GM06990 (cell line): ENCODE measurements around the gene AUNIP.
A peak's percentile ranks its signal among the peaks of the same experiment; 100 is the strongest.

Experiments used
- DNase-seq: peaks from one replicate; pipeline ENCODE4 v3.0.0-alpha.2; 2011; ENCODE audit not compliant: insufficient read length; ENCODE audit errors: extremely low read depth
- H3K27me3 ChIP-seq: replicated peaks from 2 replicates; pipeline ENCODE4 v1.6.0; 2011; ENCODE audit warnings: low read length; ENCODE audit not compliant: control insufficient read depth, insufficient read depth
- H3K36me3 ChIP-seq: 2 replicates; pipeline ENCODE4 v1.5.1; 2011; ENCODE audit warnings: low read length; ENCODE audit not compliant: control insufficient read depth, insufficient read depth
- H3K4me3 ChIP-seq: replicated peaks from 2 replicates; pipeline ENCODE4 v1.5.1; 2011; ENCODE audit warnings: low read depth, mild to moderate bottlenecking, control low read depth, low read length
- TF ChIP-seq, protein P1 (sequence below): IDR thresholded peaks from 2 replicates; pipeline ENCODE4 v1.5.1; 2011; ENCODE audit warnings: low read length, control low read depth, mild to moderate bottlenecking, inconsistent platforms; ENCODE audit not compliant: insufficient read depth, poor library complexity, severe bottlenecking

Gene AUNIP, protein sequence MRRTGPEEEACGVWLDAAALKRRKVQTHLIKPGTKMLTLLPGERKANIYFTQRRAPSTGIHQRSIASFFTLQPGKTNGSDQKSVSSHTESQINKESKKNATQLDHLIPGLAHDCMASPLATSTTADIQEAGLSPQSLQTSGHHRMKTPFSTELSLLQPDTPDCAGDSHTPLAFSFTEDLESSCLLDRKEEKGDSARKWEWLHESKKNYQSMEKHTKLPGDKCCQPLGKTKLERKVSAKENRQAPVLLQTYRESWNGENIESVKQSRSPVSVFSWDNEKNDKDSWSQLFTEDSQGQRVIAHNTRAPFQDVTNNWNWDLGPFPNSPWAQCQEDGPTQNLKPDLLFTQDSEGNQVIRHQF

DNA sequence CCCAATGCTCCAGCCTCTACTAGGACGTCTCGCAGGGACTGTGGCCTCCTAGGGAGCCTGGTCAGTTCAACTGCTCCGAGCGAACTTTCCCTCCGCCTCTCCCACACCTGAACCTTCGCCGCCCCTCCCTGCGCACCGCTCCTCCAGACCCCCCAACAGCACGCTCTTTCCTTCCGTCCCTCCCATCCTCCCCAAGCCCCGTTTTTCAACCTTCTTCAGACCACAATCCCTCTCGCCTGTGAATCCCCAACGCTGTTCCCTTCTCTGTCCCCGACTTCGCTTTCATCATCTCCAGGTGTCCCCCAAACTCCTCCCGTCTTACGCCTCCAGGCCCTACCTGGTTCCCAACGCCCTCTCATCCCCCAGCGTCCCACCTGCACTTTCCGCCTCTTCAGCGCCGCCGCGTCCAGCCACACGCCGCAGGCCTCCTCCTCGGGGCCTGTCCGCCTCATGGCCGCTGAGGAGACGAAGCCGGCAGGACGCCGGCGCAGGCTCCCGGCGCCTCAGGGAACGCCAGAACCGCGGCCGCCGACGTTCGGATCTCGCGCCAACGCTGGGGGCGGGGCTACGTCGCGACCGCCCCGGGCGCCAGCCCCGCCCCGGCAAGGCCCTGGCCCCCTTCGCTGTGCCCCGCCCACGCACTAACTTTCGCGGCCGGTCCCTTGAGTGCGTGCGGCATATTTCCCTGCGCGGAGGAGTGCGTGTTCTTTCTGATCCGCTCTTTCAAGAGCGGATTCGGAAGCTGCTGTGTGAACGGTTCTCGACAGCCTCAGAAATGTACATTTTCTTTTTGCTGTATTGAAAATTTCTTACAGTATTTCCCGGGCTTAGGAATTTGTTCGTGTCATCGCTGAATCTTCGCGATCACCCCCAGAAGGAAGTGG is at the start of gene AUNIP:
AUNIP (minus strand) TSS at position 552 of the 884 bp plus-strand sequence; CDS start at position 452, 100 bp downstream.
- Histone ChIP-seq H3K36me3 (no peaks in the 10 kb centered on the region; the same call in none of the 2 replicates), H3K4me3 (peak within 1 kb of the TSS; percentile 91), H3K27me3 (no peaks in the 10 kb centered on the region)
- peak; percentile 94 for DNase-seq
- TF ChIP-seq, protein P1, sequence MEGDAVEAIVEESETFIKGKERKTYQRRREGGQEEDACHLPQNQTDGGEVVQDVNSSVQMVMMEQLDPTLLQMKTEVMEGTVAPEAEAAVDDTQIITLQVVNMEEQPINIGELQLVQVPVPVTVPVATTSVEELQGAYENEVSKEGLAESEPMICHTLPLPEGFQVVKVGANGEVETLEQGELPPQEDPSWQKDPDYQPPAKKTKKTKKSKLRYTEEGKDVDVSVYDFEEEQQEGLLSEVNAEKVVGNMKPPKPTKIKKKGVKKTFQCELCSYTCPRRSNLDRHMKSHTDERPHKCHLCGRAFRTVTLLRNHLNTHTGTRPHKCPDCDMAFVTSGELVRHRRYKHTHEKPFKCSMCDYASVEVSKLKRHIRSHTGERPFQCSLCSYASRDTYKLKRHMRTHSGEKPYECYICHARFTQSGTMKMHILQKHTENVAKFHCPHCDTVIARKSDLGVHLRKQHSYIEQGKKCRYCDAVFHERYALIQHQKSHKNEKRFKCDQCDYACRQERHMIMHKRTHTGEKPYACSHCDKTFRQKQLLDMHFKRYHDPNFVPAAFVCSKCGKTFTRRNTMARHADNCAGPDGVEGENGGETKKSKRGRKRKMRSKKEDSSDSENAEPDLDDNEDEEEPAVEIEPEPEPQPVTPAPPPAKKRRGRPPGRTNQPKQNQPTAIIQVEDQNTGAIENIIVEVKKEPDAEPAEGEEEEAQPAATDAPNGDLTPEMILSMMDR: no peak

DNA sequence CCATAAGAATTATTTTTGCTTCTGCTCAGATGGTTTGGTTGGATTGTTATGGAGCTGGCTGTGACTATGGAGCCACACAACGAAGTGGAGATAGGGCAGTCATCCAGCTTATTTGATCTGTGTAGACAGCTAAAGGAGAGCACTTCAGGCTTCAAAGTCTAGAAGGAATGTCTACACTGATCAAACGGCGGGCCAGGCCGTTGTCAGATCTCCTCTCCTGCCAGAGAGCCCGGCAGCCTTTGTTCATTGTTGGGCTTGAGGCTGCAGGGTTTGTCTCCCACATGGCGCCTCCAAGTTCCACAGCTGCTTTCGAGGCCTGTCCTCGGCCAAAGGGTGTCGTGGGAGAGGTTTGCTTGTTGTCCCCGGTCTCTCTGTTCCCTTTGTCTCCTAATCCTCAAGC is 49.8 kb upstream of the AUNIP start:
- no peak for DNase-seq
- TF ChIP-seq, protein P1: no peak
- Histone ChIP-seq H3K27me3 (no peaks in the 10 kb centered on the region), H3K36me3 (no peaks in the 10 kb centered on the region), H3K4me3 (no peak overlapping the region)

DNA sequence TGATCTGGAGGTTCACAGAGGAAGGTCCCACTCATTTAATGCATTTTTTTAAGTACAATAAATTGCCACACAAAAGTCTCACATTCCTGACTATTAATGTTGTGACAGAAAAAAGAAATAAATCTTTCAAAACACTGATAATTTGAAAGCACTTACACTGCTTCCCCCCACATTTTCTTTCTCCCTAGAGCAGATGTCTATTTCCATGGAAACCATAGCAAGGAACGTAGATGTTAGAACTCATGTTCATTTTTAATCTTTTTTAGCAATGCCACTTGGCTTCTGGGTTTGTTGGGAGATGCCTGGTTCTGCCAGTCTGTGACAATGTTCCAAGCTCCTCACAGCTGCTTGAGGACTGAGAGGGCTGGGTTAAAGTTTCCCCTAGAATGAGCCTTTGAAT is 48.9 kb upstream of the AUNIP start:
- TF ChIP-seq, protein P1: no peak
- Histone ChIP-seq H3K4me3 (no peak overlapping the region), H3K36me3 (no peaks in the 10 kb centered on the region), H3K27me3 (no peaks in the 10 kb centered on the region)
- no peak for DNase-seq

DNA sequence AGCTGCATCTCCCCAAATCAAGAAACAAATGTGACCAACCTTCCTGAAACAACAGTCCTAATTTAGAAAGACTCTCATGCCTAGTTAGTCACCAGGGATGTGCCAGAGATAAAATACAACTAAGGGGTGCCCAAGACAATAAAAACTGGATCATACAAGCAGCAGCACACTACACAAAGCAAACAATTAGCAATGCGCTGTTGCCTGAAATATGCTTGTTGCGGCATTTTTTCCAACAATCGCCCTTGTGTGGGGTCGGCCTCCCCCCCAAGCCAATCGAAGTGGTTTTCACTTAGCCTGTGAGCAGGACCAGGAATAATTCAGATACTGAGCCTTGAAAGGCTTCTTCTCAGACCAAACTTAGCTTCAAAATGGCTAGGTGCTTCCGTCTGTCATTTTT is 48.3 kb upstream of the AUNIP start:
- no peaks in the 10 kb centered on the region for H3K27me3 ChIP-seq
- H3K36me3 ChIP-seq: peaks cover under 1% of the 10 kb centered on the region; the same call in 1 of the 2 replicates
- TF ChIP-seq, protein P1: no peak
- no peak for DNase-seq
- H3K4me3 ChIP-seq: no peak overlapping the region

DNA sequence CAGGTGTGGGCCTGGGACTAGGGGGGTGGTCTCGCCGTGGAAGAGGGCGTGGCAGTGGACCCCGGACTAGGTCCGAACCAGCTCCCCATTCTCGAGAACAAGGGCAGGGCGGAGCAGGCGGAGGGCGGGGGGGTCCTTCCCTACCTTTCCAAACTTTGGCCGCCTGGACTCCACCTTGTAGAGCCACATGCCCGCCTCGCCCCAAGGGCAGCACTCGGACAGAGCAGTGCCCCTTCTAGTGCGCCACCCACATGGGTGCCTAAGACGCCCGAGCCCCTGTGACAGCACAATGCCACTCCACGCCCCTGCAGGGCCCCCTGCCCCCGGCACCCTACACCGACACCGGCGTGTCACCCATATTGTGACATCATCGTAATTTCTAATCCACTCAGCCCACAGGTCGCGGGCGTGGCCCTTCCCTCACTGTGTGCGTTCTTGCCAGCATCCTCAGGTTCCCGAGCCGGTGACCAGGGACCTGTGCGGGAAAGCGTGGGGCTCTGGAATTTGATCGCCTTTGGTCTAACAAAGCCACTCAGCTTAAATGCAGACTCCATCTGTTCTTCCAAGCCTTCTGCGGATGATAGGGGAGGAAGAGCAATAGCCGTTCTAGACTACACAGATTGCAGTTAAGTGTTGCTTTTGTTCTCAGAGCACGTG is 47.5 kb upstream of the AUNIP start:
- Histone ChIP-seq H3K27me3 (no peaks in the 10 kb centered on the region), H3K4me3 (peak overlapping the region; percentile 47), H3K36me3 (peaks cover 3% of the 10 kb centered on the region; the same call in 1 of the 2 replicates)
- no peak for DNase-seq
- TF ChIP-seq, protein P1: no peak
